Left lobe of liver (tissue), 2 donors: ENCODE data around the gene IQCE. TPM values are rescaled to one million over a fixed set of nuclear protein-coding genes. Genes with fewer than 3 reads are reported as not detected.
A peak's percentile ranks its signal among the peaks of the same experiment; 100 is the strongest.
"Not testable (repeated sequence)": the region's sequence is repeated elsewhere in the genome, so short reads cannot be mapped to it uniquely, and the experiment has no call there.

Source experiments
- ATAC-seq: fragments of 200-7000 bp; cut with Tn5 transposase; one replicate; pipeline ENCODE4 v1.9.1; 2020; ENCODE audit warnings: mild to moderate bottlenecking, moderate library complexity
- DNase-seq: peaks from one replicate; pipeline ENCODE4 v3.0.0-alpha.2; 2020; ENCODE audit warnings: low spot score
- total RNA-seq: library from RNA; stranded (reverse); gene quantifications from one replicate; pipeline ENCODE4 v1.2.1, GENCODE V29; 2021
- donor health status: DM: no; HTN: no; CAD: no; lungs with moderate emphysema.
- donor health status: DM: no; HTN: yes; CAD: no.

IQCE gene
- total RNA-seq, 1 donor from 2014 or later, result 5.7 TPM

GRCh38 chr7:2520761-2521290, 38.0 kb upstream of the IQCE start:
- ATAC-seq (no peak), DNase-seq (no peak)

GRCh38 chr7:2521341-2521745, 37.4 kb upstream of the IQCE start:
- ATAC-seq, result no peak
- no peak for DNase-seq

GRCh38 chr7:2521952-2522591, 36.7 kb upstream of the IQCE start:
- DNase-seq (no peak), ATAC-seq (peak; percentile 2)

GRCh38 chr7:2522780-2523433, 35.9 kb upstream of the IQCE start:
- no peak for ATAC-seq
- DNase-seq, result no peak

- ATAC-seq (no peak), DNase-seq (no peak)
These were observed 35.3 kb upstream of the IQCE start for GRCh38 chr7:2523461-2523936.

GRCh38 chr7:2523941-2524807, 34.6 kb upstream of the IQCE start:
- DNase-seq (peak; percentile 66), ATAC-seq (peak; percentile 17)

- DNase-seq (no peak), ATAC-seq (no peak)
These were observed 33.7 kb upstream of the IQCE start for GRCh38 chr7:2524808-2525657.

- no peak for ATAC-seq
- no peak for DNase-seq
These were observed 32.8 kb upstream of the IQCE start for GRCh38 chr7:2525658-2526630.

- DNase-seq, result no peak
- no peak for ATAC-seq
These were observed 31.9 kb upstream of the IQCE start for GRCh38 chr7:2526659-2527504.

GRCh38 chr7:2527505-2528467, 31.0 kb upstream of the IQCE start:
- no peak for ATAC-seq

GRCh38 chr7:2528481-2529095, 30.2 kb upstream of the IQCE start:
- DNase-seq (no peak), ATAC-seq (no peak)

More at GRCh38 chr7:2527505-2528467, 31.0 kb upstream of the IQCE start:
- DNase-seq, result no peak

- ATAC-seq (peak; percentile 49), DNase-seq (no peak)
These were observed 29.4 kb upstream of the IQCE start for GRCh38 chr7:2529161-2530070.

GRCh38 chr7:2530071-2530987, 28.4 kb upstream of the IQCE start:
- DNase-seq (no peak), ATAC-seq (peak; percentile 30)

- peak; percentile 22 for ATAC-seq
- not testable (repeated sequence) for DNase-seq
These were observed 27.6 kb upstream of the IQCE start for GRCh38 chr7:2530994-2531795.
